ENCODE results near the gene MPDU1.

- TF ChIP-seq CTCF (conservative IDR thresholded peaks at IDR 0.05; ENCODE audit: low read depth, low read length) (peak; percentile 94), EZH2 (IDR thresholded peaks at IDR 0.05; ENCODE audit: borderline replicate concordance, low read depth, low read length, poor library complexity, severe bottlenecking) (no peak)
Observed at GRCh38 chr17:7589204-7589868, 5.7 kb downstream of the MPDU1 start.
